GM06990 (cell line): ENCODE measurements around the gene MYOM3.

Experiments
- DNase-seq: peaks from one replicate; pipeline ENCODE4 v3.0.0-alpha.2; 2011; ENCODE audit not compliant: insufficient read length; ENCODE audit errors: extremely low read depth
- H3K27me3 ChIP-seq: replicated peaks from 2 replicates; pipeline ENCODE4 v1.6.0; 2011; ENCODE audit warnings: low read length; ENCODE audit not compliant: control insufficient read depth, insufficient read depth
- H3K36me3 ChIP-seq: 2 replicates; pipeline ENCODE4 v1.5.1; 2011; ENCODE audit warnings: low read length; ENCODE audit not compliant: control insufficient read depth, insufficient read depth
- H3K4me3 ChIP-seq: replicated peaks from 2 replicates; pipeline ENCODE4 v1.5.1; 2011; ENCODE audit warnings: low read depth, mild to moderate bottlenecking, control low read depth, low read length
- TF ChIP-seq, protein P1 (sequence below): IDR thresholded peaks from 2 replicates; pipeline ENCODE4 v1.5.1; 2011; ENCODE audit warnings: low read length, control low read depth, mild to moderate bottlenecking, inconsistent platforms; ENCODE audit not compliant: insufficient read depth, poor library complexity, severe bottlenecking

MYOM3 gene

DNA sequence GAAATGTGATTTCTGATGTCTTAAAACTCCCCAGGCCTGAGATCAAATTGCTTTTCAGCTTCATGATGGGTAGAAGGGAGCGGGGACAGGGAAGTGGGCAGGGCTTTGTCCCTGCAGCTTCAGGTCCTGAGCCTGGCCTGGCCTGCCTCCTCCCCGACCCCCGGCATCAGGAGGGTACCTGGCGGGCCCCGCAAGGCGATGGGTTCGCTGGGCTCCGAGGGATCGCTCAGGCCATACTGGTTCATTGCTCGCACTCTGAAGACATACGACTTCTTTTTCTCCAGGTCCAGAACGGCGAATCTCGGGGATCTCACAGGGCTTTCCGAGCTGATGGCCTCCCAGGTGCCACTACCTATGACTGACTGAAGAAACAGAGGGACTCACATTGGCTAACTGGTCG is 25.5 kb downstream of the MYOM3 start:
- TF ChIP-seq, protein P1, sequence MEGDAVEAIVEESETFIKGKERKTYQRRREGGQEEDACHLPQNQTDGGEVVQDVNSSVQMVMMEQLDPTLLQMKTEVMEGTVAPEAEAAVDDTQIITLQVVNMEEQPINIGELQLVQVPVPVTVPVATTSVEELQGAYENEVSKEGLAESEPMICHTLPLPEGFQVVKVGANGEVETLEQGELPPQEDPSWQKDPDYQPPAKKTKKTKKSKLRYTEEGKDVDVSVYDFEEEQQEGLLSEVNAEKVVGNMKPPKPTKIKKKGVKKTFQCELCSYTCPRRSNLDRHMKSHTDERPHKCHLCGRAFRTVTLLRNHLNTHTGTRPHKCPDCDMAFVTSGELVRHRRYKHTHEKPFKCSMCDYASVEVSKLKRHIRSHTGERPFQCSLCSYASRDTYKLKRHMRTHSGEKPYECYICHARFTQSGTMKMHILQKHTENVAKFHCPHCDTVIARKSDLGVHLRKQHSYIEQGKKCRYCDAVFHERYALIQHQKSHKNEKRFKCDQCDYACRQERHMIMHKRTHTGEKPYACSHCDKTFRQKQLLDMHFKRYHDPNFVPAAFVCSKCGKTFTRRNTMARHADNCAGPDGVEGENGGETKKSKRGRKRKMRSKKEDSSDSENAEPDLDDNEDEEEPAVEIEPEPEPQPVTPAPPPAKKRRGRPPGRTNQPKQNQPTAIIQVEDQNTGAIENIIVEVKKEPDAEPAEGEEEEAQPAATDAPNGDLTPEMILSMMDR, result no peak
- H3K4me3 ChIP-seq, result no peak overlapping the region
- no peak for DNase-seq

GRCh38 chr1:24085546-24085945 is 26.4 kb downstream of the MYOM3 start:
- H3K27me3 ChIP-seq, result no peaks in the 10 kb centered on the region; the same call in 1 of the 2 replicates
- H3K36me3 ChIP-seq, result no peaks in the 10 kb centered on the region
- no peak overlapping the region for H3K4me3 ChIP-seq
- TF ChIP-seq, protein P1, result no peak
- no peak for DNase-seq

More for the DNA sequence above, 25.5 kb downstream of the MYOM3 start:
- Histone ChIP-seq H3K36me3 (no peaks in the 10 kb centered on the region), H3K27me3 (peaks cover 2% of the 10 kb centered on the region)

GRCh38 chr1:24085007-24085406 is 26.9 kb downstream of the MYOM3 start:
- DNase-seq, result no peak
- no peaks in the 10 kb centered on the region for H3K36me3 ChIP-seq
- TF ChIP-seq, protein P1, result no peak
- no peak overlapping the region for H3K4me3 ChIP-seq
- no peaks in the 10 kb centered on the region; the same call in 1 of the 2 replicates for H3K27me3 ChIP-seq

GRCh38 chr1:24084050-24084449 is 27.9 kb downstream of the MYOM3 start:
- H3K4me3 ChIP-seq, result no peak overlapping the region
- DNase-seq, result no peak
- TF ChIP-seq, protein P1, result no peak
- H3K36me3 ChIP-seq, result no peaks in the 10 kb centered on the region
- H3K27me3 ChIP-seq, result no peaks in the 10 kb centered on the region; the same call in 1 of the 2 replicates

- TF ChIP-seq, protein P1, result no peak
- Histone ChIP-seq H3K36me3 (no peaks in the 10 kb centered on the region), H3K4me3 (no peak overlapping the region), H3K27me3 (no peaks in the 10 kb centered on the region; the same call in 1 of the 2 replicates)
- no peak for DNase-seq
Observed at GRCh38 chr1:24082372-24082771, 29.6 kb downstream of the MYOM3 start.

- TF ChIP-seq, protein P1, result no peak
- Histone ChIP-seq H3K36me3 (no peaks in the 10 kb centered on the region), H3K4me3 (no peak overlapping the region), H3K27me3 (no peaks in the 10 kb centered on the region; the same call in 1 of the 2 replicates)
- no peak for DNase-seq
Observed at GRCh38 chr1:24081190-24081589, 30.7 kb downstream of the MYOM3 start.
